NB4 (cell line): ENCODE results near the gene LILRB5.
"Not testable (repeated sequence)": the region's sequence is repeated elsewhere in the genome, so short reads cannot be mapped to it uniquely, and the experiment has no call there.

Experiments used
- CTCF ChIP-seq: IDR thresholded peaks from one replicate; pipeline ENCODE4 v1.5.1; 2012; ENCODE audit warnings: low read depth, low read length
- POLR2A ChIP-seq: IDR thresholded peaks from 2 replicates; pipeline ENCODE4 v1.6.1; 2011; ENCODE audit warnings: mild to moderate bottlenecking; ENCODE audit not compliant: insufficient read length; ENCODE audit errors: extremely low read depth
- TF ChIP-seq, protein P1 (sequence below): IDR thresholded peaks from 2 replicates; pipeline ENCODE4 v1.6.1; 2011; ENCODE audit warnings: low read depth, low read length

DNA sequence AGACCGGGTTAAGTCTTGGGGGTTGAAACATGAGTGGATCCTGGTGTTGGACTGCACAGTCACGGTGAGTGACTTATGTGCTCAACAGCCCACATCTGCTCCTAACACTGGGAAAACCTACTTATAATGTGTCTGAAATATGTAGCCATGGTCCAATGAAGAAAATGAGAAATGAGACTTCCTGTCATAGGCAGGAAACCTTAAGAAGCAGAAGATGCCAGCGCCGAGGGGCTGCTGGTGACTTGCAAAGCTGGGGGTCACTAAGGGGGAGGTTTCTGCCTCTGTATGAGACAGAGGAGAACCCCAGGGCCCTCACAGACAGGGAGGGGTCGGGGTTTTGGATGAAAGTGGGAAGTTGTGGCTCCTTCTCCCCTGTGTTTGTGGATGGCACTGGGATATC lies 15.1 kb upstream of the LILRB5 start:
- not testable (repeated sequence) for TF ChIP-seq CTCF, POLR2A
- TF ChIP-seq, protein P1, sequence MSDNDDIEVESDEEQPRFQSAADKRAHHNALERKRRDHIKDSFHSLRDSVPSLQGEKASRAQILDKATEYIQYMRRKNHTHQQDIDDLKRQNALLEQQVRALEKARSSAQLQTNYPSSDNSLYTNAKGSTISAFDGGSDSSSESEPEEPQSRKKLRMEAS = not testable (repeated sequence)
